Subcutaneous adipose tissue (tissue), 4 donors: ENCODE data around the gene B3GALT6. TPM values are rescaled to one million over a fixed set of nuclear protein-coding genes. Genes with fewer than 3 reads are reported as not detected.

Source experiments
- CTCF ChIP-seq: fragments of 450-650 bp; IDR thresholded peaks from one replicate; pipeline ENCODE4 v1.5.1; 2016; ENCODE audit warnings: low read depth, mild to moderate bottlenecking, control low read depth, antibody characterized with exemption, moderate library complexity
- total RNA-seq, 4 donors: library from RNA; depleted of rRNA; stranded (reverse); fragments of >200 nt; gene quantifications; one replicate each; pipeline ENCODE4 v1.1.0, GENCODE V29; 2016

B3GALT6 gene
- total RNA-seq, 4 donors from 2014 or later, result 7.2 to 13.9 (median 7.8) TPM

- TF ChIP-seq CTCF, result no peak
These were observed 32.7 kb upstream of the B3GALT6 start for GRCh38 chr1:1199141-1199960.

DNA sequence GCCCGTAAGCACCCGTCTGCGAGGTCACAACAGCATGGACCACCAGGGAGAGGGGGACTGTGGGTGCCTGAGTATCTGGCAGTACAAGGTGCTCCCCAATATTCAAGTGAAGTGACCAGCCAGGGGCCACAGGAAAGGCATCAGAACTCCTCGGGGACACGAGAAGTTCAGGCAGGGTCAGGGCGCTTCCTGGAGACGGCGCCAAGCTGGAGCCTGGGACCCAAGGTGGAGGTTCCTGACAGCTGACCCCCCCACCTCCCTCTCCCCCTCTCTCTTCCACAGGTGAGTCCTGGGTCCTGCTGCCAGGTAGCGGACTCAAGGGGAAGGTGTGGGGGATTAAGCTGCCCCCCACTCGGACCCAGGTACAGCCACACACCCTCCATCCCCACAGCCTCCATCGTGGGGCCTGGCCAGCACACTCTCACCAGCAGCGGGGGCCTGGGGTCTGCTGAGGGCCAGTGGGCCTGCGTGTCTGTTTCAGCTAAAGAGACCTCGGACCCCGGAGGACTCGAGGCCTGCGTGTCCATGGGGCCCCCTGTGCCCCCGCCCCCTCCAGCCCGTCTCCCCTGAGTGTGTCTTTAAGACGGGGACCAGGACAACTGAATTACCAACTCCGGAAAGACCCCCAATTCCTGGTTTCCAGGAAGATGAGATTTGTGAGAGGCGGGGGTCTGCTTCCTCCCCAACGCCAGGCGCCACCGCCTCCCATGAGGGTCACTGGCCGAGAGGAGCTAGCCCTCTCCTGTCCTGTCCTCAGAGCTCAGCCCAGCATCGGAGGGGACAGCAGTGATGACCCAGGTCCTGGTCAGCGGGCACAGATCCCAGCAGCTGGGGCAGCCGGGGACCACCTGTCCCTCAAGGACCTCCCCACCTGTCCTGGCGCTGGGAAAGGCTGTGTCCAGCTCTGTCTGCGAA, 31.8 kb upstream of the B3GALT6 start:
- no peak for TF ChIP-seq CTCF

- TF ChIP-seq CTCF, result no peak
These were observed 30.9 kb upstream of the B3GALT6 start for GRCh38 chr1:1200876-1201810.

- no peak for TF ChIP-seq CTCF
These were observed 29.0 kb upstream of the B3GALT6 start for GRCh38 chr1:1202831-1203560.

DNA sequence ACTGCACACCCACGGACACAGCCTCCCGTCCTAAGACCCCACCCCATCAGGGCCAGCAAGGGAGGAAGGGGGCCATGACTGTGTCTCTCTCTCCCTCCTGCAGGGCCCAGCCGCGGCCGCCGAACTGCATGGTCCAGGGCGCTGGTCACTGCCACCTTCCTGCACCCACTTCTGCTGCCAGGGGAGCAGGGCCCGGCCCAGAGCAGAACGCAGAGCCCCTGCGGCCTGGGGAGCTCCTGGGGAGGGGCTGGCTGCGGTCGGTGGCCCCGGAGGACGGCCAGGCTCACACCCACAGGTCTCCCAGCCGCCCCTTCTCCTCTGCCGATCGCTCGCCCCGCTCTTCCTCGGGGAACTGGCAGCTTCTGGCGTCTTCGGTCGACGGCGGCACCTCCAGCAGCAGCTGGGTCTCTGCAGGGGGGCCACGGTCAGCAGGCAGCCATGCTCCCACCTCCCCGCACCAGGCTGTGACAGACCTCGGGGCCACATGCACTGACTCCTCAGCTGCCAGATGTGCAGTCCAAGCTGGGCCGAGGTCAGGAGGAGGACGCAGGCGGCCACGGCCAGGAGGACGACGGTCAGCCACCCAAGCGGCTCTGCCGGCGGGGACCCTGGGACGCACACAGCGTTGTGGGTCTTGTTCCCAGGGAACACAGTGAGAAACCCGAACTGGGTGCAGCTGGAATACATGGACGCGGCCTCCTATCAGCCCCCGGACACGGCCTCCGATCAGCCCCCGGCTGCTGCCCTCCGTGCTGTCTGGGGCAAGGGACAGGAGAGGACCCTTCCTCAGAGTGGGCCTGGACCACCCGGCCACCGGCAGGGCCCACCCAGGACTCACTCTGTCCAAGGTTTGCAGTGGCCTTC, 28.2 kb upstream of the B3GALT6 start:
- TF ChIP-seq CTCF, result no peak

DNA sequence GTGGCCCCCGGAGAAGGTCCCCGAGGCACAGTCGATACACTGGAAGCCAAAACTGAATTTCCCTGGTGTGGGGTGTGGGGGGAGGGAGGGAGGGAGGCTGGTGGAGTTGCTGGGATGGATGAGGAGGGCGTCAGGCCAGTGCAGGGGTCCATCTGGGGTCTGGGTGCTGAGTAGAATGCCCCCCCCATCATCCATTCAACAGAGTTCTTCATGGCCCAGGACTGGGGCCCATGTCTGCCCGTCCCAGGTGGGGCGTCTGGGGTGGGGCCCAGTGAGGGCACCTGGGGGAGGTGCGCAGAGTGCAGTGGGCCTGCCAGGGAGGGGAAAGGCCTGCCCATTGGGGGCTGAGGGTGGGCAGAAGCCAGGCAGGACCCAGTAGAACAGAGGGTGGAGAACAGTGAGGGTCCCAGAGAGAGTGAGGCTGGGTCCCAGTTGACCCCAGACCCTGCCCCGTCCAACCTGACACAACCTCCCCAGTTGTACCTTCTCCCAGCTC, 27.6 kb upstream of the B3GALT6 start:
- TF ChIP-seq CTCF, result no peak
